HEK293 (cell line): ENCODE measurements around the gene SULT1A2.
"Not testable (repeated sequence)": the region's sequence is repeated elsewhere in the genome, so short reads cannot be mapped to it uniquely, and the experiment has no call there.

Experiments used
- BCL11A ChIP-seq: fragments of 450-650 bp; formaldehyde crosslinking; IDR thresholded peaks from 2 replicates; pipeline ENCODE4 v1.5.1; 2016; ENCODE audit warnings: low read depth, missing biosample characterization, missing genetic modification characterization
- GLIS2 ChIP-seq: fragments of 450-650 bp; formaldehyde crosslinking; IDR thresholded peaks from 2 replicates; pipeline ENCODE4 v1.5.1; 2016; ENCODE audit warnings: missing biosample characterization, missing genetic modification characterization
- HOXA7 ChIP-seq: sonication (generic); formaldehyde crosslinking; IDR thresholded peaks from 2 replicates; pipeline ENCODE4 v1.8.1; 2022; ENCODE audit warnings: missing genetic modification reagents, borderline replicate concordance
- RBAK ChIP-seq: fragments of 450-650 bp; formaldehyde crosslinking; IDR thresholded peaks from 2 replicates; pipeline ENCODE4 v1.5.1; 2016; ENCODE audit warnings: missing biosample characterization, missing genetic modification characterization
- ZFP69B ChIP-seq: fragments of 450-650 bp; formaldehyde crosslinking; IDR thresholded peaks from 2 replicates; pipeline ENCODE4 v1.5.1; 2016; ENCODE audit warnings: missing biosample characterization, missing genetic modification characterization
- ZNF24 ChIP-seq: fragments of 450-650 bp; formaldehyde crosslinking; IDR thresholded peaks from 2 replicates; pipeline ENCODE4 v1.5.1; 2016; ENCODE audit warnings: missing biosample characterization, missing genetic modification characterization
- TF ChIP-seq, protein P1 (sequence below): fragments of 450-650 bp; formaldehyde crosslinking; IDR thresholded peaks from 2 replicates; pipeline ENCODE4 v1.5.1; 2016; ENCODE audit warnings: missing biosample characterization, missing genetic modification characterization
- TF ChIP-seq, protein P2 (sequence below): fragments of 450-650 bp; formaldehyde crosslinking; IDR thresholded peaks from 2 replicates; pipeline ENCODE4 v1.5.1; 2016; ENCODE audit warnings: missing biosample characterization, missing genetic modification characterization

- TF ChIP-seq, protein P1, sequence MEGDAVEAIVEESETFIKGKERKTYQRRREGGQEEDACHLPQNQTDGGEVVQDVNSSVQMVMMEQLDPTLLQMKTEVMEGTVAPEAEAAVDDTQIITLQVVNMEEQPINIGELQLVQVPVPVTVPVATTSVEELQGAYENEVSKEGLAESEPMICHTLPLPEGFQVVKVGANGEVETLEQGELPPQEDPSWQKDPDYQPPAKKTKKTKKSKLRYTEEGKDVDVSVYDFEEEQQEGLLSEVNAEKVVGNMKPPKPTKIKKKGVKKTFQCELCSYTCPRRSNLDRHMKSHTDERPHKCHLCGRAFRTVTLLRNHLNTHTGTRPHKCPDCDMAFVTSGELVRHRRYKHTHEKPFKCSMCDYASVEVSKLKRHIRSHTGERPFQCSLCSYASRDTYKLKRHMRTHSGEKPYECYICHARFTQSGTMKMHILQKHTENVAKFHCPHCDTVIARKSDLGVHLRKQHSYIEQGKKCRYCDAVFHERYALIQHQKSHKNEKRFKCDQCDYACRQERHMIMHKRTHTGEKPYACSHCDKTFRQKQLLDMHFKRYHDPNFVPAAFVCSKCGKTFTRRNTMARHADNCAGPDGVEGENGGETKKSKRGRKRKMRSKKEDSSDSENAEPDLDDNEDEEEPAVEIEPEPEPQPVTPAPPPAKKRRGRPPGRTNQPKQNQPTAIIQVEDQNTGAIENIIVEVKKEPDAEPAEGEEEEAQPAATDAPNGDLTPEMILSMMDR (tag by site-specific recombination), result not testable (repeated sequence)
- not testable (repeated sequence) for TF ChIP-seq ZFP69B (tag by site-specific recombination); HOXA7 (CRISPR knock-in tag); BCL11A (tag by site-specific recombination); ZNF24 (tag by site-specific recombination); RBAK; GLIS2 (tag by site-specific recombination)
- TF ChIP-seq, protein P2, sequence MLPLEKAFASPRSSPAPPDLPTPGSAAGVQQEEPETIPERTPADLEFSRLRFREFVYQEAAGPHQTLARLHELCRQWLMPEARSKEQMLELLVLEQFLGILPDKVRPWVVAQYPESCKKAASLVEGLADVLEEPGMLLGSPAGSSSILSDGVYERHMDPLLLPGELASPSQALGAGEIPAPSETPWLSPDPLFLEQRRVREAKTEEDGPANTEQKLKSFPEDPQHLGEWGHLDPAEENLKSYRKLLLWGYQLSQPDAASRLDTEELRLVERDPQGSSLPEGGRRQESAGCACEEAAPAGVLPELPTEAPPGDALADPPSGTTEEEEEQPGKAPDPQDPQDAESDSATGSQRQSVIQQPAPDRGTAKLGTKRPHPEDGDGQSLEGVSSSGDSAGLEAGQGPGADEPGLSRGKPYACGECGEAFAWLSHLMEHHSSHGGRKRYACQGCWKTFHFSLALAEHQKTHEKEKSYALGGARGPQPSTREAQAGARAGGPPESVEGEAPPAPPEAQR (tag by site-specific recombination), result not testable (repeated sequence)
Measured at GRCh38 chr16:28600965-28601364, 4.1 kb upstream of the SULT1A2 start.
